ENCODE measurements around the gene TMEM235.
"Not testable (repeated sequence)": the region's sequence is repeated elsewhere in the genome, so short reads cannot be mapped to it uniquely, and the experiment has no call there.

TMEM235 gene

GRCh38 chr17:78238823-78239488, 7.5 kb downstream of the TMEM235 start:
- DNase-seq (ENCODE audit: low spot score), result peak; percentile 68

DNA sequence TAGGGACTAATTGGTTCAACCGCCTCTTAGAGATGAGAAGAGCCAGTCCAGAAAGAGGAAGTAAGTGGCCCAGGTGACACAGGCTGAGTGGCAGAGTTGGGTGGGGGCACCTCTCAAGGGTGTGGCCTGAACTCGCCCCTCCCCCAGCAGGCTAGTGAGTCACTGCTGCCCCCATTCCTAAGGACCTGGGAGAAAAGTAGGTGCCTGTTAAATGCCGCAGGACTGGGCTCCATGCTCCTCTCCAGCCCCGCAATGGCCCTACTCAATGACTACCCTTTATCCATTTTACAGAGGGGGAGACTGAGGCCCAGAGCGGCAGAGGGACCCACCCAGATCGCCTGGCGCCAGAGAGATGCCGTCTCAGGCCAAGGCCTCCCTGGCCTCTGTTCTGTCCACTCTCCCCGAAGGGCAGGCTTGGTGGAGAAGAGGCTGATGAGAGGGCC, 8.1 kb downstream of the TMEM235 start:
- DNase-seq (ENCODE audit: low spot score), result peak; percentile 82

GRCh38 chr17:78240012-78240655, 8.7 kb downstream of the TMEM235 start:
- DNase-seq (ENCODE audit: low spot score), result no peak

- DNase-seq (ENCODE audit: low spot score), result peak; percentile 48
Observed at GRCh38 chr17:78240839-78241238, 9.4 kb downstream of the TMEM235 start.

- peak; percentile 99 for DNase-seq (ENCODE audit: low spot score)
Observed at GRCh38 chr17:78241277-78242023, 10.0 kb downstream of the TMEM235 start.

GRCh38 chr17:78242024-78242742, 10.8 kb downstream of the TMEM235 start:
- DNase-seq (ENCODE audit: low spot score), result peak; percentile 96

- no peak for DNase-seq (ENCODE audit: low spot score)
Observed at GRCh38 chr17:78247304-78247703, 15.9 kb downstream of the TMEM235 start.

DNA sequence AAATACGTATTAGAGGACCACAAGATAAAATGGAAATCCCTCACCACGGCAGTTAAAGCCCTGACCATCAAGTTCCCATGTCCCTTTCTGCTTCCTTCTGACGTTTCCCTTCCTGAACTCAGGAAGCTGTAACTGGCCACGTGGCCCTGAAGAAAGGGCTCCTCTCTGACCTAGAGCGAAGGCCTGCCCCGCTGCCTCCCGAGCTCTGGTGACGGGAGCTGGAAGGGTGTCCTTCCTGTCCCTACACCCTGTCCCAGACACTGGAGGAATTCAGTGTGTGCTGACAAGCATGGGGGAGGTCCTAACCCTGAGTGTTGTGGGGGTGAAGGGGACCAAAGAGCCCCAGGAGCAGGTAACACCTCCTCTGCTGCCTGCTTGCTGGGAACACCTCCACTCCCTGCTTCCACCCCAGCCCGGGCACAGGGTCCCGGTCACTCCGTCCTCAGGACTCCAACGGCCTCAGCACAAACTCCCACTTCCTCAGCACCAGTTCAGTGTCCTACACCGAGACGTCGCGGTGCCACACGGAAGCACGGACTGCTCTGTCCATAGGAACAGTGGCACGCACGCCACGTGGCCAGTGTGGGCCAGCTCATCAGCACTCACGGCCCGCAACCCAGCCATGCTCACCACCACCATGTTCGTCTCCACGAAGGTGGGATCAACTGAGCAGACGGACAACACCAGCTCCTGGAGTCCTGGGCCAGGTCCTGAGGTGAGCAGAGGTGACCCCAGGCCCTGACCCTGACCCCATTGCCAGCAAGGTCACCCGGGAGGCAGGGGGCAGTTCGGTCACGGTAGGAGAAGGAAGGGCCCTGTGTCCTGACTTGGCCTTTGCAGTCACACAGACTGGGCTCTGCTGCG, 16.9 kb downstream of the TMEM235 start:
- no peak for DNase-seq (ENCODE audit: low spot score)

GRCh38 chr17:78249074-78249817, 17.8 kb downstream of the TMEM235 start:
- no peak for DNase-seq (ENCODE audit: low spot score)

- no peak for DNase-seq (ENCODE audit: low spot score)
Observed at GRCh38 chr17:78249818-78250806, 18.7 kb downstream of the TMEM235 start.

- peak; percentile 89 for DNase-seq (ENCODE audit: low spot score)
Observed at GRCh38 chr17:78250891-78251772, 19.7 kb downstream of the TMEM235 start.

DNA sequence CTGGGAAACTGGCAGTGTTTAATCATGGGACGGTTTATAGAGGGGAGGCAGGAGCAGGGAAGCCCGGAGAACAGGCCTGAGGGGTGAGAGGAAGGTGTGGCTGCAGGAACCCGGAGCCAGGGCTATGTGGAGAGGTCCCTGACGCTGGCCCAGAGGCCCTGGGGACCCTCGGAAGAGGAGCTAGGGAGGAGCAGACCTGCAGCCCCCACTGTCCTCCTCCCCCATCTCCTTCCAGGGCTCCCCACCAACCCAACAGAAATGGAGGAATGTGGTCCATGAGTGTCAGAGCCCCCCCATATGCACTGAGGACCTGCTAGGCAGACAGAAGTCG, 20.3 kb downstream of the TMEM235 start:
- DNase-seq (ENCODE audit: low spot score), result no peak

DNA sequence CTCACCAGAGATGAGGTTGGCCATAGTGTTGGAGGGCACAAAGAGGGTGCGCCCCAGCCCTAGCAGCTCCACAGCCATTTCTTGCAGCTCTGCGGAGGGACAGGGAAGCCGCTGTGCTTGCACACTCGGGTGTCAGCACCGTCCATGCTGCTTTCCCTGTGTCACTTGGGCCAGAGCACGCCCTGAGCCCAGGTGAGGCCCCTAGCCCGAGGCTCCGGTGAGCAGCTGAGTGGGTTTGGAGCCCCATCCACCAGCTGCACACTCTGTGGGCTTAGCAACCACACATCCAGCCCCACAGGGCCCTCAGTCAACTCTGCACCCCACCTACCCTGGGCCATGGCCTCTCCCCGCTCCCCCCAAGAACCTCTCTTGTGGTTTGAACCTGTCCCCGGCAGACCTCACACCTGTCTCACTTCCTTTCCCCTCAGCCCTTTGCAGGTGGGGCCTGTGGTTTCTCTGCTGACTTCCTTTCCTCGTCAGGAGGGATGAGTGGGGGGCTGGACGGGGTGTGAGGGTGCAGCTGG, 20.7 kb downstream of the TMEM235 start:
- peak; percentile 81 for DNase-seq (ENCODE audit: low spot score)

DNA sequence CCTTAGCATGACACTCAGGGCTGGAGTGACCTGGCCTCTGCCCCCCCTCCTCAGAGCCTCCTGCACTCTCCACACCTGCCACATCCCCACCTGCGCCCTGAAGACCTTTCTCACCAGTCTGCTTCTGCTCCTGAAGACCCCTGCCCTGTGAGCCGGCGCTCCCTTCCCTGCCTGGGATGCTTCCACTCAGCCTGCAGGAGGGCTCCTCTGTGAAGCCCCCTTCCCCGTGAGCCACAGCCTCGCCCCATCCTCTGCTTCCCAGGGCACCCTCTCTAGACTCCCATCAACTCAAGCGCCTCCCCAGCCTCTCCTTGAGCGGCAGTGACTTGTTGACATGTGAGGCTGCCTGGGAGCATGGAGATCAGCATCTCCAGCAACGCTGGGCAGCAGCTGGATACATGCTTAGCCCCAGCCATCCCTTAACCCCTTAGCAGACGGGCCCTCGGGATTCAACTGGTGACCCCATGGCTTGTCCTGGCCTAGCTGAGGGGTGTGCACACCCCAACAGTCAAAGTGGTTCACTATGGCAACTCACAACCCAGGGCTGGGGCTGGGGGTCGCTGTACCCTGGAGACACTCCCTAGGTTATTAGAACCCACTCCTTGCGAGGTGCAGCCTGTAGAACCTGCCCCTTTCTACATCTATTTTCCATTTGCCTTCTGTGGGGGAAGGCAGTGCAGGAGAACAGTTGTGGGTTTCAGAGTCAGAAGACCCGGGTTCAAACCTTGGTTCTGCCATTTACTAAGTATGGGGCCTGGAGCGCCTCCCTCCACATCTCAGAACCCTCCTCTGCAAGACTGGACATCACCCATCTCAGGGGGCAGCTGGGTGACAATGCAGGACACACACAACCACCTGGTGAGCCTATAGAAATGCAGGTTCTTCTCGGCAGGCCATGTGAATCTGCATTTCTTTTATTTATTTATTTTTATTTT, 21.5 kb downstream of the TMEM235 start:
- peak; percentile 49 for DNase-seq (ENCODE audit: low spot score)

- DNase-seq (ENCODE audit: low spot score), result not testable (repeated sequence)
Observed at GRCh38 chr17:78253636-78253945, 22.2 kb downstream of the TMEM235 start.

GRCh38 chr17:78253946-78254672, 22.7 kb downstream of the TMEM235 start:
- DNase-seq (ENCODE audit: low spot score), result peak; percentile 84
